Astrocyte of the cerebellum (primary cell): Measurements from ENCODE around the gene PRKCE.

Source experiments
- DNase-seq: peaks from one replicate; pipeline ENCODE4 v3.0.0-alpha.2; 2011; ENCODE audit warnings: low read depth
- H3K4me3 ChIP-seq: 2 replicates; pipeline ENCODE4 v1.5.1; 2011; ENCODE audit warnings: mild to moderate bottlenecking, low read depth, low read length, moderate library complexity
- in situ Hi-C: cut with HindIII; loops from 2 replicates; pipeline ENCODE4 v1.10.0; 2017; ENCODE audit warnings: low sequenced_read_pairs
- TF ChIP-seq, protein P1 (sequence below): IDR thresholded peaks from 2 replicates; pipeline ENCODE4 v1.5.1; 2012; ENCODE audit warnings: low read length, low read depth, moderate library complexity, mild to moderate bottlenecking; ENCODE audit errors: missing control alignments

PRKCE gene

DNA sequence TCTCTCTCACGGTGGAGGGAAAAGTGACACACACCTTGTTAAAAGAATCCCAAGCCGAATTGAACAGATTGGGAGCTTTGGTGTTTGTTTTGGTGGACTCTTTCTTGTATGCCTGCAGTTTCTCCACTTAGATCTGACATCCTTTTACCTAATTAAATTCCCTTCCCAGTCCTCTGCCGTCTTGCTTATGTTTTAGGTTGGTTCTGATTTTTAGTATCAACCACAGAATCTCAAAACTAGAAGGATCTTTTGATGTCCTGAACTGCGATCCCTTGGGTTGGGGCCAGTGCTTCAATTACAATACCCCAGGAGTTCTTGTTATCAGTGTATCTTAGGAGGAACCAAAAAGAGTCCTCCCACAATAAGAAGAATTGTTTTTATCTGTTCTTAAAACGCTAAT lies 112.3 kb downstream of the PRKCE start:
- TF ChIP-seq, protein P1, sequence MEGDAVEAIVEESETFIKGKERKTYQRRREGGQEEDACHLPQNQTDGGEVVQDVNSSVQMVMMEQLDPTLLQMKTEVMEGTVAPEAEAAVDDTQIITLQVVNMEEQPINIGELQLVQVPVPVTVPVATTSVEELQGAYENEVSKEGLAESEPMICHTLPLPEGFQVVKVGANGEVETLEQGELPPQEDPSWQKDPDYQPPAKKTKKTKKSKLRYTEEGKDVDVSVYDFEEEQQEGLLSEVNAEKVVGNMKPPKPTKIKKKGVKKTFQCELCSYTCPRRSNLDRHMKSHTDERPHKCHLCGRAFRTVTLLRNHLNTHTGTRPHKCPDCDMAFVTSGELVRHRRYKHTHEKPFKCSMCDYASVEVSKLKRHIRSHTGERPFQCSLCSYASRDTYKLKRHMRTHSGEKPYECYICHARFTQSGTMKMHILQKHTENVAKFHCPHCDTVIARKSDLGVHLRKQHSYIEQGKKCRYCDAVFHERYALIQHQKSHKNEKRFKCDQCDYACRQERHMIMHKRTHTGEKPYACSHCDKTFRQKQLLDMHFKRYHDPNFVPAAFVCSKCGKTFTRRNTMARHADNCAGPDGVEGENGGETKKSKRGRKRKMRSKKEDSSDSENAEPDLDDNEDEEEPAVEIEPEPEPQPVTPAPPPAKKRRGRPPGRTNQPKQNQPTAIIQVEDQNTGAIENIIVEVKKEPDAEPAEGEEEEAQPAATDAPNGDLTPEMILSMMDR: no peak
- DNase-seq: no peak
- H3K4me3 ChIP-seq: no peak overlapping the region
- in situ Hi-C loops: no loop called here

DNA sequence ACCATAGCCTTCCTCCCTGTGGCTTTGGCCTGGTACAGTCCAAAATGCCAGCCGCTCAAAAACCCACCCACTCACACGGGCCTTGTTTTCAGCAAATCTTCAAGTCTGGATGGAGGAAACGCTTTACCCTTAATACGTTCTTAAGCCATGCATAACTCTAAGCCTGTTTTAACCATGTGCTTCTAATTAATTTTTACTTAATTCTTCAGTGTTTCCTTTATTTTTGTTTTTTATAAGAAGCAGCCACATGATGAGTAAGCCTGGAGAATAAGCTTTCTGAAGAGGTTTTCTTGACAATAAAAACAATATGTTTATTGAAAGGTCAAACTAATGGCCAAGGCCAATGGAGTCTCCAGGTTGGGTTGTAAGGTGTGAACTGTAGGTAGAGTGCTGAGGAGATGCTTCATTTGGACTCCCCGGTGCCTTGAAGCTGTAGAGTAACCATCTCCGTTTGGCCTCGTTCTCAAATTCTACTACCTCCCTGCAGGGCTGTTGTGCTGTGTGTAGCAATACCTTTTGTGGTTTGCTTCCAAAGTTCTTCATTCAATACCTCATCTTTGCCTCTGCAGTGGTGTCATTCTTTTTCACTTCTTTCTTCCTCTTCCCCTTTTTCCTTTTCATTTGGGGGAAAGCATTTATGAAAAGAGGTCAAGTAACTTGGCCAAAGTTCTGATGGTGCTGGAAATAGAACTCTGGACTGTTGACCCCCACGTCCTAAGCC lies 113.7 kb downstream of the PRKCE start:
- DNase-seq: no peak
- H3K4me3 ChIP-seq: no peak overlapping the region
- in situ Hi-C loops: loop anchor here (5.0 kb wide), 2 partner anchors 62 to 78 kb away; no protein-coding TSS in a partner anchor
- TF ChIP-seq, protein P1: no peak

DNA sequence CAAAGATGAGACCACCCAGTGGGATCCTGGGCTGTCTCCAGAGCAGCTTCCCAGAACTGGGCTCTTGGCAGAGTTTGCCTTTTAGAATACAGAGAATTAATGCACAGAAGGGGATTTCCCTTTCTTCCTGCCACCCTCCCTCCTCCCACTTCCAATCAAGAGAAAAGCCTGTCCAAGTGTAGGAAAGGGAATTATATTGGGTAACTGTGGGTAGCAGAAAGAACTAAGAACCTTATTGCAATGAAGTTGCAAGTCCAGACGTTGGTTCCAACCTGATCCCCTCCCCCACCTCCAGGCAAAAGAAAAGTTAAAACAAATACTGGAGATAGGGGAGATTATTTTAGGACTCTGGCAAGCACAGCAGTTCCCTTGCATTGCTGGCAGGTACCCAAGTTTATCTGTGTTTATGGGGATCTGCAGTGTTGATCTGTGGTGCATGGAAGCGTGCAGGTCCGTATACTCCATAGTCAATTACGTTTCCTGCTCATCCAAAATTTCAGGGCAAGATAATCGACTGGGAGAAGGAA lies 114.3 kb downstream of the PRKCE start:
- in situ Hi-C loops: loop anchor here (5.0 kb wide), 2 partner anchors 62 to 78 kb away; no protein-coding TSS in a partner anchor
- TF ChIP-seq, protein P1: no peak
- DNase-seq: no peak
- H3K4me3 ChIP-seq: no peak overlapping the region

DNA sequence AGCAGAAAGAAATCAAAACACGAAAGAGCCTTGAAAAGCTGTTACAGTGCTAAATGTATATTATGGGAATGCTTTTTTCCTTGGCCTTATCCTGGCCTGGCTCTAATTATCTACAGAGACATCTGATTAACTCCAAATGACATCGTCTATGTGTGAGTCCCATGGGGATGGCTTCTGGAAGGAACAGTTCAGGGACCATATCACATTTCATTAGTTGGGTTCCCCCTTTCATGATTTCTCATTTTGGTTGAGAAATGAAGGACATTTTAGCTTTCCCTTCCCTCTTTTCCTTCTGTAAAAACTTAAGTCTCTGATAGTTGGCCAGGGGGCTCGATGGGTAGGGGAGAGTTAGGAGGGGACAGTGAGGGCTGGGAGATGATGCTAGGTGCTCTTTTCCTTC lies 116.7 kb downstream of the PRKCE start:
- H3K4me3 ChIP-seq: no peak overlapping the region
- TF ChIP-seq, protein P1: no peak
- DNase-seq: no peak
- in situ Hi-C loops: loop anchor here (5.0 kb wide), 2 partner anchors 59 to 81 kb away; no protein-coding TSS in a partner anchor

DNA sequence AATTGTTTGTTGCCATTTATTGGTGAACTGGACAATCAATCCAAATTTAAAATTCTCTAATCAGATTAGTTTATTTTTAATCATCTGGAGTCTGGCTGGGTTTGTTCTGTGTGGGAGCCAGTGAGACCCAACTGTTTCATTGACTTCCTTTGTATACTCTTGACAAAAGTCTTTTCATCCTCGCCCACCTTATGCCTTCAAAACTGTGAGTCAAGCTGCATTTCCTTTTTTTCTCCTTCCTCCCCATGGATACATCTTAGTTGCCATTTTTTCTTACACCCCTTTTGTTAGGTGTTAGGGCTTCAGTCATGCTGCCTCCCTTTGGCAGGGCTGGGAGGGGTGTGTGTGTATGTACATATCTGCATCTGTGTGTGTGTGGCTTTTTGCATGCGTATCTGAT lies 117.6 kb downstream of the PRKCE start:
- H3K4me3 ChIP-seq: no peak overlapping the region
- no peak for DNase-seq
- in situ Hi-C loops: loop anchor here (5.0 kb wide), 2 partner anchors 58 to 82 kb away; no protein-coding TSS in a partner anchor
- TF ChIP-seq, protein P1: no peak

DNA sequence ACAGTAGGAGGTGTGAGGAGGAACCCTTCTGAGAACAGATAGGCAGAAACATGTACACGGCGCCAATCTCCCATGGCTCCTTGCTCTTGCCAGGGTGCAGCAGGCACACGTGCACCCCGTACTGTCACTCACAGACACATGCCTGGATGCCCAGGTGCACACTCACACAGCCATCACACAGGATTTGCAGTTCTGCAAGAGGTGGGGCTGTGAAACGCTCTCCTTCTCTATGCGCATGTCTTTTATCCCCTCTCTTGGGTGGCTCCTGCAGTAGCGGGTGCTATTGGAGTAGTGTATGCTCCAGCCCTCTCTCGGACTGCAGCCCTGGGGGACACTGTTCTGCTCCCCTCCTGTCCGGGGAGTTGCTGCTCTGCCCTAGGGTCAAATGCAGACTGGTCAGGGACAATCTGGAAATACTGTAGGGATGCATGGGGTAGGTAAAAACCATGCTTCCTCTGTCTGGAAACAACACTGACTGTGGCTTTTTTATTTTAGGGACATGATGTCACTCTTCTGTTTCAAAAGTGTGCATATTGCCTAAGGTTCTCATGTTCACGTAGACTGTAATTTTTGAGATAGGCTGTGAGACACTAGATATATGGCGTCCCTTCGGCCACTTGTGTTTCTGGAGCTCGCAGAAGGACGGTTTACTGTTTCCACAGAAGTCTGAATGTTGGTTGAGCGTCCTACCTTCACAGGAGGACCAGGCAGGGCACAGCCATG lies 118.5 kb downstream of the PRKCE start:
- in situ Hi-C loops: loop anchor here (5.0 kb wide), 2 partner anchors 57 to 83 kb away; no protein-coding TSS in a partner anchor
- TF ChIP-seq, protein P1: no peak
- no peak for DNase-seq
- no peak overlapping the region for H3K4me3 ChIP-seq
